ENCODE results near the gene ACTR3C.

DNA sequence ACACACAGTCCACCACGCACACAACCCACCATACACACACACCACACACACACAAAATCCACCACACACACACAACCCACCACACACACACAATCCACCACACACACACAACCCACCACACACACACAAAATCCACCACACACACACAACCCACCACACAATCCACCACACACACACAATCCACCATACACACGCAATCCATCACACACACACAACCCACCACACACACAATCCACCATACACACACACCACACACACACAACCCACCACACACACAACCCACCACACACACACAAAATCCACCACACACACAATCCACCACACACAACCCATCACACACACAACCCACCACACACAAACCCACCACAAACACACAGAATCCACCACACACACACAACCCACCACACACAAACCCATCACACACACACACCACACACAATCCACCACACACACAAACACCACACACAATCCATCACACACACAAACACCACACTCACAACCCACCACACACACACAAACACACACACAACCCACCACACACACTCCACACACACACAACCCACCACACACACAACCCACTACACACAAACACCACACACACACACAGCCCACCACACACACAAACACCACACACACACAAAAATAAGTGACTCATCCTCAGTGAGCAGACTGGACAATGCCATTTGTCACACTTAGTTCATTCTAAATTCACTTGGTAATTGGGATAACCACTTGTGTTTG is 36.4 kb upstream of the ACTR3C start:
- TF ChIP-seq, protein P1, sequence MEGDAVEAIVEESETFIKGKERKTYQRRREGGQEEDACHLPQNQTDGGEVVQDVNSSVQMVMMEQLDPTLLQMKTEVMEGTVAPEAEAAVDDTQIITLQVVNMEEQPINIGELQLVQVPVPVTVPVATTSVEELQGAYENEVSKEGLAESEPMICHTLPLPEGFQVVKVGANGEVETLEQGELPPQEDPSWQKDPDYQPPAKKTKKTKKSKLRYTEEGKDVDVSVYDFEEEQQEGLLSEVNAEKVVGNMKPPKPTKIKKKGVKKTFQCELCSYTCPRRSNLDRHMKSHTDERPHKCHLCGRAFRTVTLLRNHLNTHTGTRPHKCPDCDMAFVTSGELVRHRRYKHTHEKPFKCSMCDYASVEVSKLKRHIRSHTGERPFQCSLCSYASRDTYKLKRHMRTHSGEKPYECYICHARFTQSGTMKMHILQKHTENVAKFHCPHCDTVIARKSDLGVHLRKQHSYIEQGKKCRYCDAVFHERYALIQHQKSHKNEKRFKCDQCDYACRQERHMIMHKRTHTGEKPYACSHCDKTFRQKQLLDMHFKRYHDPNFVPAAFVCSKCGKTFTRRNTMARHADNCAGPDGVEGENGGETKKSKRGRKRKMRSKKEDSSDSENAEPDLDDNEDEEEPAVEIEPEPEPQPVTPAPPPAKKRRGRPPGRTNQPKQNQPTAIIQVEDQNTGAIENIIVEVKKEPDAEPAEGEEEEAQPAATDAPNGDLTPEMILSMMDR (IDR thresholded peaks at IDR 0.05), result no peak
- no peak for TF ChIP-seq POLR2A (IDR thresholded peaks at IDR 0.05)
